B cell (primary cell): Measurements from ENCODE around the gene USP22. TPM values are rescaled to one million over a fixed set of nuclear protein-coding genes. Genes with fewer than 3 reads are reported as not detected.

ENCODE experiments used
- ATAC-seq: fragments of 200-7000 bp; cut with Tn5 transposase; one replicate; pipeline ENCODE4 v1.10.0; 2021; ENCODE audit warnings: low read depth, mild to moderate bottlenecking, moderate number of reproducible peaks, moderate library complexity
- CTCF ChIA-PET: fragments of 350-600 bp; sonication (Branson Sonifier 250); formaldehyde crosslinking; loops from one replicate; lab custom pipeline; 2021; ENCODE audit warnings: antibody characterized with exemption, inconsistent platforms; lab: Charles Lee
- POLR2A ChIA-PET: fragments of 350-600 bp; sonication (Branson Sonifier 250); formaldehyde crosslinking; loops from one replicate; lab custom pipeline; 2021; ENCODE audit warnings: antibody characterized with exemption; lab: Charles Lee
- DNase-seq: peaks from one replicate; pipeline ENCODE4 v3.0.0; 2013
- H2AFZ ChIP-seq: 2 replicates; pipeline ENCODE4 v1.6.1; 2012; ENCODE audit warnings: mild to moderate bottlenecking, low read depth, low read length; ENCODE audit not compliant: insufficient read depth, poor library complexity, severe bottlenecking
- H3K27ac ChIP-seq, 2 donors: 1 replicate in 1 of 2; 2 replicates in 1 of 2; pipeline ENCODE4 v1.5.1; 2012 to 2013; ENCODE audit warnings: low read length in 2 of 2, mild to moderate bottlenecking in 2 of 2, moderate library complexity in 1 of 2
- H3K27me3 ChIP-seq, 4 experiments: fragments of 200-600 bp in 1 of 4; sonication (generic) in 1 of 4; replicated peaks in 1 of 4; 1 replicate in 2 of 4; 2 replicates in 2 of 4; pipeline versions ENCODE4 v1.6.1 to v1.7.0; 2013 to 2016; ENCODE audit warnings: low read length in 3 of 4, mild to moderate bottlenecking in 2 of 4, mixed read lengths in 1 of 4, moderate library complexity in 1 of 4; ENCODE audit not compliant: insufficient read depth in 4 of 4, control insufficient read depth in 3 of 4; ENCODE audit errors: control extremely low read depth in 1 of 4
- H3K36me3 ChIP-seq, 2 experiments: replicated peaks in 1 of 2; 1 replicate in 1 of 2; 2 replicates in 1 of 2; pipeline versions ENCODE4 v1.6.1 to v1.7.1; 2013; ENCODE audit warnings: low read length in 1 of 2; ENCODE audit not compliant: insufficient read depth in 2 of 2, control insufficient read depth in 1 of 2; ENCODE audit errors: control extremely low read depth in 1 of 2, extremely low read depth in 1 of 2
- H3K4me1 ChIP-seq, 2 donors: fragments of 200-600 bp in 1 of 2; sonication (generic) in 1 of 2; 1 replicate in 1 of 2; 2 replicates in 1 of 2; pipeline versions ENCODE4 v1.5.1 to v1.6.1; 2013 to 2017; ENCODE audit warnings: low read length in 2 of 2; ENCODE audit not compliant: control insufficient read depth in 2 of 2, insufficient read depth in 2 of 2
- H3K4me2 ChIP-seq: replicated peaks from 2 replicates; pipeline ENCODE3; 2012; ENCODE audit warnings: mild to moderate bottlenecking, low read depth, low read length; ENCODE audit not compliant: poor library complexity, severe bottlenecking
- H3K4me3 ChIP-seq, 5 experiments: fragments of 200-600 bp in 1 of 5; sonication (generic) in 1 of 5; 1 replicate in 3 of 5; 2 replicates in 2 of 5; pipeline versions ENCODE4 v1.5.1 to v1.7.0; 2011 to 2016; ENCODE audit warnings: low read length in 4 of 5, mild to moderate bottlenecking in 4 of 5, low read depth in 2 of 5, control low read depth in 1 of 5, moderate library complexity in 1 of 5; ENCODE audit not compliant: insufficient read depth in 1 of 5; ENCODE audit errors: control extremely low read depth in 1 of 5, extremely low read depth in 1 of 5
- H3K79me2 ChIP-seq: fragments of 200-600 bp; sonication (generic); one replicate; pipeline ENCODE4 v1.6.0; 2016; ENCODE audit warnings: low read length; ENCODE audit not compliant: control insufficient read depth, insufficient read depth
- H3K9ac ChIP-seq: fragments of 200-600 bp; sonication (generic); 2 replicates; pipeline ENCODE4 v1.6.1; 2017; ENCODE audit warnings: mild to moderate bottlenecking, low read length, moderate library complexity
- H3K9me3 ChIP-seq, 3 donors: one replicate each; pipeline versions ENCODE4 v1.6.1 to v1.7.1; 2013; ENCODE audit warnings: low read length in 2 of 3; ENCODE audit not compliant: control insufficient read depth in 2 of 3, insufficient read depth in 1 of 3; ENCODE audit errors: control extremely low read depth in 1 of 3
- H4K20me1 ChIP-seq: 2 replicates; pipeline ENCODE4 v1.6.0; 2012; ENCODE audit warnings: mild to moderate bottlenecking, low read length; ENCODE audit not compliant: insufficient read depth, control insufficient read depth, poor library complexity, severe bottlenecking
- H3K27ac Mint-ChIP-seq: one replicate; pipeline ENCODE4 v1.8.0; 2021; ENCODE audit warnings: mixed read lengths
- H3K27me3 Mint-ChIP-seq: one replicate; pipeline ENCODE4 v1.8.0; 2021; ENCODE audit warnings: mixed read lengths
- H3K4me1 Mint-ChIP-seq: one replicate; pipeline ENCODE4 v1.8.0; 2021; ENCODE audit warnings: mixed read lengths
- H3K4me3 Mint-ChIP-seq: one replicate; pipeline ENCODE4 v1.8.0; 2021; ENCODE audit warnings: mixed read lengths
- H3K9me3 Mint-ChIP-seq: one replicate; pipeline ENCODE4 v1.8.0; 2022; ENCODE audit warnings: mixed read lengths; ENCODE audit not compliant: insufficient read depth
- CTCF ChIP-seq: fragments of 200-600 bp; IDR thresholded peaks from one replicate; pipeline ENCODE4 v1.8.0; 2022; ENCODE audit warnings: antibody characterized with exemption, mild to moderate bottlenecking
- EZH2 ChIP-seq: IDR thresholded peaks from 2 replicates; pipeline ENCODE4 v1.6.1; 2012; ENCODE audit warnings: borderline replicate concordance, low read depth, mild to moderate bottlenecking, moderate library complexity, low read length; ENCODE audit not compliant: insufficient read depth, poor library complexity, severe bottlenecking
- WGBS: methylation state at CpG from one replicate; pipeline ENCODE4 v1.1.5; 2013; ENCODE audit warnings: missing lambda C conversion rate; ENCODE audit not compliant: insufficient coverage; 5-methylcytosine and 5-hydroxymethylcytosine counted together
- intact Hi-C: fragments of 100-400 bp; cut with micrococcal nuclease; formaldehyde crosslinking; loops from one replicate; pipeline ENCODE4 v1.10.0; 2022
- polyA plus RNA-seq: library from polyadenylated mRNA; depleted of rRNA; stranded (reverse); fragments of >200 nt; gene quantifications from 2 replicates; pipeline ENCODE4 v1.2.3, GENCODE V29; 2012
- total RNA-seq, 2 donors: library from RNA; stranded (reverse); fragments of 120-200 nt in 1 of 2; gene quantifications; 1 replicate in 1 of 2; 2 replicates in 1 of 2; pipeline versions ENCODE4 v1.2.3 to v1.2.4, GENCODE V29; 2013 to 2022

Gene USP22
- total and polyA plus RNA-seq, 2 donors (not counting 1 experiment from before 2014, with no cell fraction given) = 74.3 to 167 TPM

- no peak overlapping the region for H3K4me3 ChIP-seq
- TF ChIP-seq CTCF (no peak), EZH2 (no peak)
- WGBS = no CpG with 5 or more reads among the region's 7 CpGs
- Mint-ChIP-seq H3K9me3 (no peaks in the 10 kb centered on the region), H3K27me3 (no peaks in the 10 kb centered on the region), H3K4me1 (peaks cover 68% of the 10 kb centered on the region), H3K27ac (no peak overlapping the region), H3K4me3 (no peak overlapping the region)
- H3K27me3 ChIP-seq = no peaks in the 10 kb centered on the region
- intact Hi-C loops = no loop called here
- H3K9ac ChIP-seq = no peak overlapping the region
- no peak overlapping the region for H2AFZ ChIP-seq
- no peaks in the 10 kb centered on the region for H3K9me3 ChIP-seq
- H3K4me2 ChIP-seq = no peak overlapping the region
- peaks cover 34% of the 10 kb centered on the region in 2 donors for H3K4me1 ChIP-seq
- ChIA-PET CTCF (no interaction called here), POLR2A (no interaction called here)
- DNase-seq = no peak
- H4K20me1 ChIP-seq = peaks cover 100% of the 10 kb centered on the region
- peaks cover 24 to 45% of the 10 kb centered on the region in 2 experiments for H3K36me3 ChIP-seq
- peak overlapping the region in 1 of 2 donors; percentile 37 for H3K27ac ChIP-seq
- no peak for ATAC-seq
- peaks cover 100% of the 10 kb centered on the region for H3K79me2 ChIP-seq
Measured at GRCh38 chr17:21029036-21029435, 13.8 kb downstream of the USP22 start.

GRCh38 chr17:21028192-21028591 lies 14.6 kb downstream of the USP22 start:
- Histone ChIP-seq H3K9ac (no peak overlapping the region), H4K20me1 (peaks cover 100% of the 10 kb centered on the region), H3K79me2 (peaks cover 100% of the 10 kb centered on the region), H3K36me3 (peaks cover 26 to 53% of the 10 kb centered on the region in 2 experiments), H3K4me3 (no peak overlapping the region), H3K4me2 (no peak overlapping the region), H3K4me1 (peaks cover 26% of the 10 kb centered on the region in 2 donors), H3K9me3 (no peaks in the 10 kb centered on the region), H3K27ac (no peak overlapping the region), H2AFZ (no peak overlapping the region), H3K27me3 (no peaks in the 10 kb centered on the region)
- H3K4me3 Mint-ChIP-seq = no peak overlapping the region
- intact Hi-C loops = no loop called here
- WGBS = 97% methylated on average over 12 of the region's 13 CpGs
- ChIA-PET CTCF (interaction anchor here (0.6 kb wide), 1 partner anchor 176 kb away, joined by 3 read pairs; no protein-coding TSS in a partner anchor), POLR2A (no interaction called here)
- H3K27ac Mint-ChIP-seq = no peak overlapping the region
- H3K4me1 Mint-ChIP-seq = peaks cover 68% of the 10 kb centered on the region
- DNase-seq (no peak), ATAC-seq (no peak)
- no peak for TF ChIP-seq EZH2
- TF ChIP-seq CTCF = no peak
- no peaks in the 10 kb centered on the region for H3K27me3 Mint-ChIP-seq
- H3K9me3 Mint-ChIP-seq = no peaks in the 10 kb centered on the region
